ENCODE measurements around the gene TBC1D22A. TPM values are rescaled to one million over a fixed set of nuclear protein-coding genes. Genes with fewer than 3 reads are reported as not detected.

Gene TBC1D22A
- total and polyA plus RNA-seq, 9 donors = 12.5 to 25.6 (median 18.5) TPM

DNA sequence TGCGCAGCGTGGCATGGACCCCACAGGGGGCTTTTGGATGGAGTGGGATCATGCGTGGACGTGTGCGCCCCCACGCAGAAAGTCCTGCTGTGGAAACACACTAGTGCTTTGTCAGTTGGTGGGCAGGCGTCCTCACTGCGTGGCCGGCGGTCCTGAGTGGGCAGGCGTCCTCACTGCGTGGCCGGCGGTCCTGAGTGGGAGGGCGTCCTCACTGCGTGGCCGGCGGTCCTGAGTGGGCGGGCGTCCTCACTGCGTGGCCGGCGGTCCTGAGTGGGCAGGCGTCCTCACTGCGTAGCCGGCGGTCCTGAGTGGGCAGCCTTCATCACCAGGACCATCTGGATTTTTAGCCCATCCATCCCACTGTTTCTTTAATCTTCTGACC is 205.9 kb downstream of the TBC1D22A start:
- no peak overlapping the region for H3K27ac ChIP-seq
- no peak overlapping the region for H3K4me3 ChIP-seq
- no peaks in the 10 kb centered on the region for H3K9me3 ChIP-seq
- H3K4me1 ChIP-seq (ENCODE audit: insufficient read depth) = peaks cover 8% of the 10 kb centered on the region
- DNase-seq = no peak
- WGBS, 3 donors = 96 to 97% (median 97%) methylated on average over 27 of the region's 27 CpGs
- H3K36me3 ChIP-seq = no peaks in the 10 kb centered on the region
- no peaks in the 10 kb centered on the region for H3K27me3 ChIP-seq
- intact Hi-C loops (cut with DNase I) = no loop called here
- no peak for TF ChIP-seq POLR2A (IDR thresholded peaks at IDR 0.05)
- TF ChIP-seq EP300 (IDR thresholded peaks at IDR 0.05) = no peak
- TF ChIP-seq, protein P1, sequence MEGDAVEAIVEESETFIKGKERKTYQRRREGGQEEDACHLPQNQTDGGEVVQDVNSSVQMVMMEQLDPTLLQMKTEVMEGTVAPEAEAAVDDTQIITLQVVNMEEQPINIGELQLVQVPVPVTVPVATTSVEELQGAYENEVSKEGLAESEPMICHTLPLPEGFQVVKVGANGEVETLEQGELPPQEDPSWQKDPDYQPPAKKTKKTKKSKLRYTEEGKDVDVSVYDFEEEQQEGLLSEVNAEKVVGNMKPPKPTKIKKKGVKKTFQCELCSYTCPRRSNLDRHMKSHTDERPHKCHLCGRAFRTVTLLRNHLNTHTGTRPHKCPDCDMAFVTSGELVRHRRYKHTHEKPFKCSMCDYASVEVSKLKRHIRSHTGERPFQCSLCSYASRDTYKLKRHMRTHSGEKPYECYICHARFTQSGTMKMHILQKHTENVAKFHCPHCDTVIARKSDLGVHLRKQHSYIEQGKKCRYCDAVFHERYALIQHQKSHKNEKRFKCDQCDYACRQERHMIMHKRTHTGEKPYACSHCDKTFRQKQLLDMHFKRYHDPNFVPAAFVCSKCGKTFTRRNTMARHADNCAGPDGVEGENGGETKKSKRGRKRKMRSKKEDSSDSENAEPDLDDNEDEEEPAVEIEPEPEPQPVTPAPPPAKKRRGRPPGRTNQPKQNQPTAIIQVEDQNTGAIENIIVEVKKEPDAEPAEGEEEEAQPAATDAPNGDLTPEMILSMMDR (IDR thresholded peaks at IDR 0.05) = no peak

- DNase-seq = no peak
- Histone ChIP-seq H3K27me3 (no peaks in the 10 kb centered on the region), H3K27ac (no peak overlapping the region), H3K36me3 (no peaks in the 10 kb centered on the region), H3K4me3 (no peak overlapping the region), H3K9me3 (no peaks in the 10 kb centered on the region), H3K4me1 (ENCODE audit: insufficient read depth) (peaks cover 8% of the 10 kb centered on the region)
- intact Hi-C loops (cut with DNase I) = no loop called here
- no peak for TF ChIP-seq EP300 (IDR thresholded peaks at IDR 0.05)
- TF ChIP-seq, protein P1 (IDR thresholded peaks at IDR 0.05) = no peak
- TF ChIP-seq POLR2A (IDR thresholded peaks at IDR 0.05) = no peak
- 85 to 96% (median 95%) methylated on average over 6 of the region's 6 CpGs for WGBS, 3 donors
Measured at GRCh38 chr22:46968848-46969247, 206.4 kb downstream of the TBC1D22A start.

GRCh38 chr22:46969491-46969890 is 207.0 kb downstream of the TBC1D22A start:
- TF ChIP-seq POLR2A (IDR thresholded peaks at IDR 0.05) (no peak), EP300 (IDR thresholded peaks at IDR 0.05) (no peak)
- TF ChIP-seq, protein P1 (IDR thresholded peaks at IDR 0.05) = no peak
- intact Hi-C loops (cut with DNase I) = no loop called here
- no peak overlapping the region for H3K27ac ChIP-seq
- no peaks in the 10 kb centered on the region for H3K36me3 ChIP-seq
- WGBS, 3 donors = 92 to 97% (median 95%) methylated on average over 4 of the region's 4 CpGs
- H3K9me3 ChIP-seq = no peaks in the 10 kb centered on the region
- no peak overlapping the region for H3K4me3 ChIP-seq
- DNase-seq = no peak
- H3K4me1 ChIP-seq (ENCODE audit: insufficient read depth) = peaks cover 8% of the 10 kb centered on the region
- H3K27me3 ChIP-seq = no peaks in the 10 kb centered on the region

DNA sequence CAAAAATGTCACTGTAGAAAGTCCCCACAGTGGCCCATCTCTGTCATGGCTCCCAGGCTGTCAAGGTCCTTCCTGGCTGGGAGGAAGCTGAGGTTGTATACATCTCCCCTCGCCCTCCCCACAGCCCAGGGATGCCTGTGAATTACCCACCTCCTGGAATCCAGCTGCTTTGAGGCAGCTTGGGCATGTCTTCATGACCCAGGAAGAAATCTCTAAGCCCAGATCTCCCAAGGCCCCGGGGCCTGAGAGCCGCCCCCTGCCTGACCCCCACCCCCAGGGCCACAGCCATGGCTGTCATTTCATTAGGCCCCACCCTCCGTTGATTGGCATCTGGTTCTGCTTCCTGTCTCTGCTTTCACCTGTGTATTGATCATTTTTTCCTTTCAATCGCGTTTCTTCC is 207.5 kb downstream of the TBC1D22A start:
- no peak overlapping the region for H3K4me3 ChIP-seq
- TF ChIP-seq, protein P1 (IDR thresholded peaks at IDR 0.05) = no peak
- TF ChIP-seq POLR2A (IDR thresholded peaks at IDR 0.05) (no peak), EP300 (IDR thresholded peaks at IDR 0.05) (no peak)
- WGBS, 3 donors = 81 to 91% (median 85%) methylated on average over 6 of the region's 6 CpGs
- H3K9me3 ChIP-seq = no peaks in the 10 kb centered on the region
- peaks cover 8% of the 10 kb centered on the region for H3K4me1 ChIP-seq (ENCODE audit: insufficient read depth)
- no peaks in the 10 kb centered on the region for H3K36me3 ChIP-seq
- H3K27me3 ChIP-seq = no peaks in the 10 kb centered on the region
- H3K27ac ChIP-seq = no peak overlapping the region
- no peak for DNase-seq
- intact Hi-C loops (cut with DNase I) = no loop called here

All from ovary (tissue), 9 donors.